ENCODE data around the gene PCDHGA8.

The PCDHGA8 gene

GRCh38 chr5:141441571-141442170 is 49.2 kb downstream of the PCDHGA8 start:
- no peak for TF ChIP-seq CTCF (IDR thresholded peaks at IDR 0.05; ENCODE audit: unreplicated experiment in 3 of 3)
- H3K36me3 Mint-ChIP-seq (ENCODE audit: low read depth), result peaks cover 91% of the 10 kb centered on the region
- H3K4me1 Mint-ChIP-seq, result no peaks in the 10 kb centered on the region
- H3K9me3 Mint-ChIP-seq, result peaks cover 83% of the 10 kb centered on the region
- no peak overlapping the region for H3K27ac Mint-ChIP-seq
- H3K27me3 Mint-ChIP-seq (ENCODE audit: low read depth), result no peaks in the 10 kb centered on the region
- no peak overlapping the region for H3K4me3 Mint-ChIP-seq

All from nephron (organoid).